Prostate gland (tissue), 2 donors: ENCODE measurements around the gene ATF6.

Source experiments
- POLR2A ChIP-seq: fragments of 450-650 bp; IDR thresholded peaks from one replicate; pipeline ENCODE4 v1.6.1; 2016; ENCODE audit warnings: antibody characterized with exemption, mild to moderate bottlenecking
- TF ChIP-seq, protein P1 (sequence below), 4 experiments: fragments of 200-600 bp in 2 of 4; fragments of 450-650 bp in 2 of 4; sonication (generic) in 2 of 4; IDR thresholded peaks; 1 replicate in 3 of 4; 2 replicates in 1 of 4; pipeline ENCODE4 v1.5.1; 2016 to 2019; ENCODE audit warnings: antibody characterized with exemption in 4 of 4, mild to moderate bottlenecking in 2 of 4, moderate library complexity in 2 of 4

DNA sequence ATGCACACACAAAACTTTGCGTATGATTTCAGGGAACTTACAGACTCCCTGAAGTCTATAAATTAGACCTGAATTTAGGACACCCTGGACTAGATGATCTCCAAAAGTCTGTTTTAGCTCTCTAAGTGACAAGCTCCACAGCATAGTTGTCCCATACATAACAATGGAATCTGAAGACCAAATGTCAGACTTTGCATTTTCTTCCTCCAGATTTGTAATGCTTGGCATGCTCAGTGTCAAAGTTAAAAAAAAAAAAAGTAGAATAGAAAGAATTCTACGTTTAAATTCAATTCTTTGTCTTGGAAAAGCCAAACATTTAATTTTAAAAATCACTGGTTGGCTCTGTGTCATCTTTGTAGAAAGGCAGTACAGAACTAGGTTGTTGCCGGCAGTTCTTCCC, 190.8 kb downstream of the ATF6 start:
- TF ChIP-seq, protein P1, sequence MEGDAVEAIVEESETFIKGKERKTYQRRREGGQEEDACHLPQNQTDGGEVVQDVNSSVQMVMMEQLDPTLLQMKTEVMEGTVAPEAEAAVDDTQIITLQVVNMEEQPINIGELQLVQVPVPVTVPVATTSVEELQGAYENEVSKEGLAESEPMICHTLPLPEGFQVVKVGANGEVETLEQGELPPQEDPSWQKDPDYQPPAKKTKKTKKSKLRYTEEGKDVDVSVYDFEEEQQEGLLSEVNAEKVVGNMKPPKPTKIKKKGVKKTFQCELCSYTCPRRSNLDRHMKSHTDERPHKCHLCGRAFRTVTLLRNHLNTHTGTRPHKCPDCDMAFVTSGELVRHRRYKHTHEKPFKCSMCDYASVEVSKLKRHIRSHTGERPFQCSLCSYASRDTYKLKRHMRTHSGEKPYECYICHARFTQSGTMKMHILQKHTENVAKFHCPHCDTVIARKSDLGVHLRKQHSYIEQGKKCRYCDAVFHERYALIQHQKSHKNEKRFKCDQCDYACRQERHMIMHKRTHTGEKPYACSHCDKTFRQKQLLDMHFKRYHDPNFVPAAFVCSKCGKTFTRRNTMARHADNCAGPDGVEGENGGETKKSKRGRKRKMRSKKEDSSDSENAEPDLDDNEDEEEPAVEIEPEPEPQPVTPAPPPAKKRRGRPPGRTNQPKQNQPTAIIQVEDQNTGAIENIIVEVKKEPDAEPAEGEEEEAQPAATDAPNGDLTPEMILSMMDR (IDR thresholded peaks at IDR 0.05): no peak
- TF ChIP-seq POLR2A: no peak
